Nephron (organoid): ENCODE results near the gene SRSF10.
"Not testable (repeated sequence)": the region's sequence is repeated elsewhere in the genome, so short reads cannot be mapped to it uniquely, and the experiment has no call there.

ENCODE experiments used
- H3K27ac Mint-ChIP-seq, 3 experiments: 2 replicates each; pipeline ENCODE4 v1.8.0; 2020; ENCODE audit warnings: mixed read lengths in 3 of 3, mild to moderate bottlenecking in 2 of 3, moderate library complexity in 1 of 3
- H3K27me3 Mint-ChIP-seq: 2 replicates; pipeline ENCODE4 v1.8.0; 2021; ENCODE audit warnings: low read depth, mild to moderate bottlenecking, moderate library complexity, mixed read lengths
- H3K36me3 Mint-ChIP-seq: 2 replicates; pipeline ENCODE4 v1.8.0; 2020; ENCODE audit warnings: low read depth, mixed read lengths
- H3K4me1 Mint-ChIP-seq: 2 replicates; pipeline ENCODE4 v1.8.0; 2020; ENCODE audit warnings: mixed read lengths
- H3K4me3 Mint-ChIP-seq, 3 experiments: 2 replicates each; pipeline ENCODE4 v1.8.0; 2020; ENCODE audit warnings: mild to moderate bottlenecking in 3 of 3, mixed read lengths in 3 of 3, moderate library complexity in 2 of 3
- H3K9me3 Mint-ChIP-seq: 2 replicates; pipeline ENCODE4 v1.8.0; 2020; ENCODE audit warnings: mixed read lengths
- TF ChIP-seq, protein P1 (sequence below), 3 experiments: fragments of 200-600 bp; sonication (generic); IDR thresholded peaks; one replicate each; pipeline ENCODE4 v1.5.0; 2021; ENCODE audit warnings: antibody characterized with exemption in 3 of 3; ENCODE audit not compliant: unreplicated experiment in 3 of 3

The SRSF10 gene

DNA sequence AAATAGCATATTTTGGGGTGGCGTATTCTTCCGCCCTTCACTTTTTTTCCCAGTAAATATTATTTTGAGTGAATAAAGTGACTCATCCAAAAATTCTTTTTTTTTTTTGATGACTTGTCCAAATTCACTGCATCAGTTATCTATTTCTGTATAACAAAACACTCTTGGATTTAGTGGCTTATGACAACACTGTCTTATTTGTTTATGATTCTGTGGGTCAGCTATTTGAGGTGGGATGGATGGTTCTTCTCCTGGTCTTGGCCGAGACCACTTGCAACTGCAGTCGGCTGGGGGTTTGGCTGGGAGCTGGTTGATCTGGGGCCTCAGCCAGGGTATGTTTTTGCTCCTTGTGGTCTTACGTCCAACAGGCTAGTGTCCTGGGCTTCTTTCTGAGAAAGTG, 39.9 kb upstream of the SRSF10 start:
- H3K4me3 Mint-ChIP-seq: peak overlapping the region; percentile 12 to 53 (median 15)
- H3K9me3 Mint-ChIP-seq: no peaks in the 10 kb centered on the region
- peaks cover 67% of the 10 kb centered on the region for H3K4me1 Mint-ChIP-seq
- TF ChIP-seq, protein P1, sequence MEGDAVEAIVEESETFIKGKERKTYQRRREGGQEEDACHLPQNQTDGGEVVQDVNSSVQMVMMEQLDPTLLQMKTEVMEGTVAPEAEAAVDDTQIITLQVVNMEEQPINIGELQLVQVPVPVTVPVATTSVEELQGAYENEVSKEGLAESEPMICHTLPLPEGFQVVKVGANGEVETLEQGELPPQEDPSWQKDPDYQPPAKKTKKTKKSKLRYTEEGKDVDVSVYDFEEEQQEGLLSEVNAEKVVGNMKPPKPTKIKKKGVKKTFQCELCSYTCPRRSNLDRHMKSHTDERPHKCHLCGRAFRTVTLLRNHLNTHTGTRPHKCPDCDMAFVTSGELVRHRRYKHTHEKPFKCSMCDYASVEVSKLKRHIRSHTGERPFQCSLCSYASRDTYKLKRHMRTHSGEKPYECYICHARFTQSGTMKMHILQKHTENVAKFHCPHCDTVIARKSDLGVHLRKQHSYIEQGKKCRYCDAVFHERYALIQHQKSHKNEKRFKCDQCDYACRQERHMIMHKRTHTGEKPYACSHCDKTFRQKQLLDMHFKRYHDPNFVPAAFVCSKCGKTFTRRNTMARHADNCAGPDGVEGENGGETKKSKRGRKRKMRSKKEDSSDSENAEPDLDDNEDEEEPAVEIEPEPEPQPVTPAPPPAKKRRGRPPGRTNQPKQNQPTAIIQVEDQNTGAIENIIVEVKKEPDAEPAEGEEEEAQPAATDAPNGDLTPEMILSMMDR (IDR thresholded peaks at IDR 0.05; ENCODE audit: unreplicated experiment in 3 of 3): no peak
- no peaks in the 10 kb centered on the region for H3K36me3 Mint-ChIP-seq
- H3K27me3 Mint-ChIP-seq: no peaks in the 10 kb centered on the region
- H3K27ac Mint-ChIP-seq: peak overlapping the region; percentile 95 to 99 (median 99)

DNA sequence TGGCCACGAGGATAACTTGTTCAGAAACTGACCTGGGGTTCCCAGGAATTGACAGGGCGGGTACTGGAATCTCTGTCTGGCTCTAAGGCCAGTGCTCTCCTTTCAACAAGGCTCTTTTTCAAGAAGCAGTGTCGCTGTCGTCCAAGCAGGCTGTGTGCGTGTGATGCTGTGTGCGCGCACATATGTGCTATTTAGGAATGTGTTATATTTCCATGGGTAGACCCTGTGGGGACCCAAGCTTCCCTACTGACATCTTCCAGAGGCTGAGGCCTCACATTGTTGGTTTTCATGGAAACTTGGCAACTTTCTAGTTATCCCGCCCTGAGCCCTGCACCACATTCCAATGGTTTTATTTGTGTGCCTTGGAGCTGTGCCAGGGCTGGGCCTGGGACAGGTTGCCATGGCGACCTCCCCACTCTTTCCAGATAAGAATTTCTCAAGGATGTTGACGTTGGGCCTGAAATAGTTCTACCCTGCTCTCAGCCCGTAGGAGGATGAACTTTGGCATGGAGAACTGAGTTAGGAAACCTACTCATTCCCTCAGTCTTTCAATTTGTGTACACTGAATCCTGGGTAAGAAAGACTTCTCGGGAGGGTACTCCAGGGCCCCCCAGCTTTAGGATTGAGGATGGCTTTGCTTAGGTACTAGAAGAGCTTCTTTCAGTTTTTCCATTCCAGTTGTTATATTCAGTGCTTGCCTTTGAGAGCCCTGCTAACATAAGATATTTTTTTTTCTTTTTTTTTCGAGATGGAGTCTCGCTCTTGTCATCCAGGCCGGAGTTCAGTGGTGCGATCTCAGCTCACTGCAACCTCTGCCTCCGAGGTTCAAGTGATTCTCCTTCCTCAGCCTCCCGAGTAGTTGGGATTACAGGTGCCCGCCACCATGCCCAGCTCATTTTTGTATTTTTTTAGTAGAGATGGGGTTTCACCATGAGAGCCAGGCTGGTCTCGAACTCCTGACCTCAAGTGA, 38.8 kb upstream of the SRSF10 start:
- Mint-ChIP-seq H3K4me1 (peaks cover 75% of the 10 kb centered on the region), H3K36me3 (no peaks in the 10 kb centered on the region), H3K27me3 (no peaks in the 10 kb centered on the region), H3K27ac (peak overlapping the region; percentile 95 to 99 (median 99)), H3K4me3 (peak overlapping the region; percentile 0 to 64 (median 29)), H3K9me3 (no peaks in the 10 kb centered on the region)
- TF ChIP-seq, protein P1 (IDR thresholded peaks at IDR 0.05; ENCODE audit: unreplicated experiment in 3 of 3): no peak

DNA sequence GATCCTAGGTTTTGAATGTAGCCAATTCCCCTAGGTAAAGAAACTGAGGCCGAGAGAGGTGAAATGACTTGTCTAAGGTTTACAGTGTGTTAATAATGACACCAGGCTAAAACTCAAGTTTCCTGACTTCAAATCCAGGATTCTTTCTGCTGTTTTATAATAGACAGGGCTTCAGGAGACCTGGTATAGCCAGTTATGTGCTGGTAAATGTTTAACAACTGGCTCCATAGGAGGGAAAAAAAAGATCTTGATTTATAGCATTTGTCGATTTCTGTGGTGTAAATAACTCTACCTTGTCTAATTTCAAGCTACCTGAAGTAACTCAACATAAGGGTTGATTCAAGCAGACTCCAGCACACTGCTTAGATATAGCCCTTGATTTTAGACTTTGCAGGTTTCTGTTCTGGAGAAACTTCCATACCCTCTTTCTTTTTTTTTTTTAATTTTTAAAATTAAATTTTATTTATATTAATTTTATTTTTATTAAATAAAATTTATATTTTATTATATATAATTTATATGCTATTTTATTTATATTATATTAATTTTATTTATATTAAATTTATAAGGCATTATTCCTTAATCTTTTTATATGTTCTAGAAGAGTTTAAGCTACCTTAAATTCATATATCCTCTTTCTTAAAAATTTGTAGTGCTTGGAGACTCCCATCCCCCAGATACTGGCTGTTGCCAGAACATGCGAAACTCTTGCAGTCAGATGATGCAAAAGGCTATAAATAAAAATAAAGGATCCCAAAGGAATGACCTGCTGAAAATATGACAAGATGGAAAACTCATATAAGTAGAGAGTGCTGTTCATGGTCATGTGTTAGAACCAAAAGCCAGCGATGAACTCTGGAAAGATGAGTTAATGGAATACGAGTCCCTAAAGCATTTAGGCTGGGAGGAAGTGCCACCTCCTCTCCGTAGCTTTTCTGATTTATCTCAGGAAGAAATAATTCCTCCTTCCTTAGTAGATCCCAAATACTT, 35.4 kb upstream of the SRSF10 start:
- H3K27me3 Mint-ChIP-seq: peaks cover 12% of the 10 kb centered on the region
- H3K4me3 Mint-ChIP-seq: peak overlapping the region in 2 of 3 experiments; percentile 17 to 51

DNA sequence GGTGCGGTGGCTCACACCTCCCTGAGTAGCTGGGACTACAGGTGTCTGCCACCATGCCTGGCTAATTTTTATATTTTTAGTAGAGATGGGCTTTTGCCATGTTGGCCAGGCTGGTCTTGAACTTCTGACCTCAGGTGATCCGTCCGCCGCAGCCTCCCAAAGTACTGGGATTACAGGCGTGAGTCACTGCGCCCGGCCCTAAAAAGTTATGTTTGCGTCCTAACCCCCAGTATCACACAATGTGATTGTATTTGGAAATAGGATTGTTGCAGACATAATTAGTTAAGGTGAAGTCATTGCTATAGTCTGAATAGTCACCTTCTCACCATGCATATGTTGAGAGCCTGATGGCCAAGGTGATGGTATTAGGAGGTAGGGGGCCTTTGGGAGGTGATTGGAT, 32.8 kb upstream of the SRSF10 start:
- H3K9me3 Mint-ChIP-seq, H3K4me3 Mint-ChIP-seq, H3K36me3 Mint-ChIP-seq: not testable (repeated sequence)
- peaks cover 63% of the 10 kb centered on the region for H3K4me1 Mint-ChIP-seq
- H3K27ac Mint-ChIP-seq: peak overlapping the region in 2 of 3 experiments; percentile 63 to 74
- H3K27me3 Mint-ChIP-seq: peaks cover 12% of the 10 kb centered on the region

More for the DNA sequence above, 35.4 kb upstream of the SRSF10 start:
- H3K36me3 Mint-ChIP-seq: no peaks in the 10 kb centered on the region
- TF ChIP-seq, protein P1 (IDR thresholded peaks at IDR 0.05; ENCODE audit: unreplicated experiment in 3 of 3): no peak
- peak overlapping the region; percentile 94 to 96 (median 95) for H3K27ac Mint-ChIP-seq
- peaks cover 60% of the 10 kb centered on the region for H3K4me1 Mint-ChIP-seq
- H3K9me3 Mint-ChIP-seq: no peaks in the 10 kb centered on the region

DNA sequence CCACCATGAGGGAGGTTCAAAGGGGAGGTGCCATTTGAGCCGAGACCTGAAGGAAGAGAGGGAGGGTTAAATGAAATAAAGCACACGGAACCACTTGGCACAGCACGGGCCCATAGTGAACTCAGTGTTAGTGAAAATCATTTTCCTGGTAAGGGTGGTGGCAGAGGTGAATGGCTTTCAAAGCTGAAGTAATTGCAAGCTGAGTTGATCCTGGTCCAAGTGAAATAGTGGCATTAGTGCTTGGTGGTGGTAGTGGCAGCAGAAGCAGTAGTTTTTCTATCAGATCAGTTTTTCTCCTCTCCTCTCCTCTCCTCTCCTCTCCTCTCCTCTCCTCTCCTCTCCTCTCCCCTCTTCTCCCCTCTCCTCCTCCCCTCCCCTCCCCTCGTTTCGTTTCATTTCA, 30.5 kb upstream of the SRSF10 start:
- Mint-ChIP-seq H3K4me1 (peaks cover 46% of the 10 kb centered on the region), H3K4me3 (no peak overlapping the region), H3K27ac (peak overlapping the region in 1 of 3 experiments; percentile 33), H3K9me3 (no peaks in the 10 kb centered on the region), H3K27me3 (peaks cover 12% of the 10 kb centered on the region), H3K36me3 (no peaks in the 10 kb centered on the region)
- TF ChIP-seq, protein P1 (IDR thresholded peaks at IDR 0.05; ENCODE audit: unreplicated experiment in 3 of 3): no peak

DNA sequence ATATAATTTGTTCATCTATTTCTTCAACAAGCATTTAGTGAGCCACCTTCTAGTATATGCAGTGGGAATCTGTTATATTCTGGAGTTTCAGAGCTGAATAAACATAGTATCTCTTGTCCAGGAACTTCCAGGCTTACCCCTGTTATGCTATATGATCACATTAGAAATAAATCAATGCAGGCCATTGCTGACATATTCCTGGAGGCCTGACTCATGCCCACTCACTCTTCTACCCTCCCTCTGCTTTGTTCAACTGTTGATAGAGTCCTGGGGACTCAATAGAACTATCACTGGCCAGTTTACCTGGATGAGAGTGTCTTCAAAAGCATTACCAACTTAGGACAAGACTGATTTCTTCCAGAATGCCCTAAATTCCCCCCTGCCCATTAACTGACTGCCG, 29.3 kb upstream of the SRSF10 start:
- peak overlapping the region; percentile 33 to 47 (median 45) for H3K27ac Mint-ChIP-seq
- TF ChIP-seq, protein P1 (IDR thresholded peaks at IDR 0.05; ENCODE audit: unreplicated experiment in 3 of 3): no peak
- peaks cover 12% of the 10 kb centered on the region for H3K27me3 Mint-ChIP-seq
- no peaks in the 10 kb centered on the region for H3K36me3 Mint-ChIP-seq
- peak overlapping the region in 2 of 3 experiments; percentile 5 to 10 for H3K4me3 Mint-ChIP-seq
- H3K4me1 Mint-ChIP-seq: peaks cover 34% of the 10 kb centered on the region
- H3K9me3 Mint-ChIP-seq: no peaks in the 10 kb centered on the region

DNA sequence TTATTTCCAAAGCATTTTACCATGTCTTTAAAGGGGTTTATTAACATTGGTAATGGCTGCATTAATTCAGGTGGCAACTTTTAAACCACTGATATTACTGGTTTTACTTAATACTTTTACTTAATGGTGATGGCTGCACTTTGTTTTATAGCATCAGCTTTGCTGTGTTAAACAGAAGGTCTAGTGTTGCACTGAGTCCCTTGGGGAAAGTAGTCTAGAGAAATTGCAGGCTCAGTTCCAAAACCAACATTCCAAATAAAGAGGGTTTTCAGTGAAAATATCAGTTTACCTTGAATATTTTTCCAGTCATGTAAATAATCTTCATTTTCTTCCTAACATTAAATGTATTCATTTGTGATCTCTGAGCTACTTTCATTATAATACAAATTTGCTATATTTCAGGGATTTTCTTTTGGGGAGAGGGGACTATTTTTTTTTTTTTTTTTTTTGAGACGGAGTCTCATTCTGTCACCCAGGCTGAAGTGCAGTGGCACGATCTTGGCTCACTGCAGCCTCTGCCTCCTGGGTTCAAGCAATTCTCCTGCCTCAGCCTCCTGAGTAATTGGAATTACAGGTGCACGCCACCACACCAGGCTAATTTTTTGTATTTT, 28.6 kb upstream of the SRSF10 start:
- H3K4me3 Mint-ChIP-seq, H3K36me3 Mint-ChIP-seq, H3K9me3 Mint-ChIP-seq: not testable (repeated sequence)
- Mint-ChIP-seq H3K4me1 (peaks cover 33% of the 10 kb centered on the region), H3K27ac (peak overlapping the region; percentile 33 to 89 (median 56)), H3K27me3 (peaks cover 14% of the 10 kb centered on the region)
